ENCODE measurements around the gene FAM131B.
"Not testable (repeated sequence)": the region's sequence is repeated elsewhere in the genome, so short reads cannot be mapped to it uniquely, and the experiment has no call there.

Gene FAM131B

GRCh38 chr7:143362131-143363015, at the start of gene FAM131B:
TSS of gene FAM131B (minus strand) at chr7:143362713. CDS start at chr7:143362603, 110 bp downstream.
- no peak within 1 kb of the TSS for H3K9ac ChIP-seq (ENCODE audit: low read length)
- H3K27me3 ChIP-seq (ENCODE audit: control insufficient read depth in 1 of 2, insufficient read depth in 2 of 2, low read length in 2 of 2), result peaks cover 0 to 9% of the 10 kb centered on the region in 2 donors
- H3K4me1 ChIP-seq (ENCODE audit: insufficient read depth, low read length), result no peaks in the 10 kb centered on the region
- no peak within 1 kb of the TSS for H3K27ac ChIP-seq (ENCODE audit: low read depth, low read length)
- H3K4me3 ChIP-seq (ENCODE audit: low read depth in 1 of 2, low read length in 2 of 2), result peak within 1 kb of the TSS; percentile 65 to 77
- no peaks in the 10 kb centered on the region for H3K36me3 ChIP-seq (ENCODE audit: insufficient read depth, low read length)
- no peaks in the 10 kb centered on the region for H3K9me3 ChIP-seq (ENCODE audit: low read length)

GRCh38 chr7:143411976-143412708, 49.6 kb upstream of the FAM131B start:
- H3K4me3 ChIP-seq (ENCODE audit: low read depth in 1 of 2, low read length in 2 of 2), result no peak overlapping the region
- H3K27me3 ChIP-seq (ENCODE audit: control insufficient read depth in 1 of 2, insufficient read depth in 2 of 2, low read length in 2 of 2), result no peaks in the 10 kb centered on the region
- peaks cover 37% of the 10 kb centered on the region for H3K4me1 ChIP-seq (ENCODE audit: insufficient read depth, low read length)
- no peaks in the 10 kb centered on the region for H3K9me3 ChIP-seq (ENCODE audit: low read length)
- H3K27ac ChIP-seq (ENCODE audit: low read depth, low read length), result no peak overlapping the region
- H3K9ac ChIP-seq (ENCODE audit: low read length), result no peak overlapping the region
- no peaks in the 10 kb centered on the region for H3K36me3 ChIP-seq (ENCODE audit: insufficient read depth, low read length)

GRCh38 chr7:143410521-143411004, 48.0 kb upstream of the FAM131B start:
- Histone ChIP-seq H3K27ac (ENCODE audit: low read depth, low read length) (no peak overlapping the region), H3K9ac (ENCODE audit: low read length) (no peak overlapping the region)

GRCh38 chr7:143408686-143409561, 46.4 kb upstream of the FAM131B start, which contains the start of gene EPHA1:
TSS of gene EPHA1 (minus strand) at chr7:143408856. CDS start at chr7:143408805, 51 bp downstream.
- H3K9ac ChIP-seq (ENCODE audit: low read length), result no peak within 1 kb of the TSS
- H3K9me3 ChIP-seq (ENCODE audit: low read length), result no peaks in the 10 kb centered on the region
- H3K36me3 ChIP-seq (ENCODE audit: insufficient read depth, low read length), result no peaks in the 10 kb centered on the region
- H3K4me1 ChIP-seq (ENCODE audit: insufficient read depth, low read length), result peaks cover 29% of the 10 kb centered on the region
- H3K27ac ChIP-seq (ENCODE audit: low read depth, low read length), result no peak within 1 kb of the TSS
- H3K27me3 ChIP-seq (ENCODE audit: control insufficient read depth in 1 of 2, insufficient read depth in 2 of 2, low read length in 2 of 2), result no peaks in the 10 kb centered on the region
- no peak within 1 kb of the TSS for H3K4me3 ChIP-seq (ENCODE audit: low read depth in 1 of 2, low read length in 2 of 2)

More at GRCh38 chr7:143410521-143411004, 48.0 kb upstream of the FAM131B start:
- H3K4me3 ChIP-seq (ENCODE audit: low read depth in 1 of 2, low read length in 2 of 2), result no peak overlapping the region
- peaks cover 29% of the 10 kb centered on the region for H3K4me1 ChIP-seq (ENCODE audit: insufficient read depth, low read length)
- no peaks in the 10 kb centered on the region for H3K9me3 ChIP-seq (ENCODE audit: low read length)
- no peaks in the 10 kb centered on the region for H3K27me3 ChIP-seq (ENCODE audit: control insufficient read depth in 1 of 2, insufficient read depth in 2 of 2, low read length in 2 of 2)
- H3K36me3 ChIP-seq (ENCODE audit: insufficient read depth, low read length), result no peaks in the 10 kb centered on the region

GRCh38 chr7:143408252-143408685, 45.8 kb upstream of the FAM131B start:
- Histone ChIP-seq H3K4me3 (ENCODE audit: low read depth in 1 of 2, low read length in 2 of 2) (no peak overlapping the region), H3K4me1 (ENCODE audit: insufficient read depth, low read length) (peaks cover 29% of the 10 kb centered on the region), H3K9ac (ENCODE audit: low read length) (no peak overlapping the region), H3K27ac (ENCODE audit: low read depth, low read length) (no peak overlapping the region), H3K27me3 (ENCODE audit: control insufficient read depth in 1 of 2, insufficient read depth in 2 of 2, low read length in 2 of 2) (no peaks in the 10 kb centered on the region), H3K9me3 (ENCODE audit: low read length) (no peaks in the 10 kb centered on the region), H3K36me3 (ENCODE audit: insufficient read depth, low read length) (no peaks in the 10 kb centered on the region)

GRCh38 chr7:143407287-143408251, 45.1 kb upstream of the FAM131B start:
- Histone ChIP-seq H3K9me3 (ENCODE audit: low read length) (no peaks in the 10 kb centered on the region), H3K9ac (ENCODE audit: low read length) (no peak overlapping the region), H3K27me3 (ENCODE audit: control insufficient read depth in 1 of 2, insufficient read depth in 2 of 2, low read length in 2 of 2) (no peaks in the 10 kb centered on the region), H3K4me3 (ENCODE audit: low read depth in 1 of 2, low read length in 2 of 2) (no peak overlapping the region), H3K27ac (ENCODE audit: low read depth, low read length) (no peak overlapping the region), H3K4me1 (ENCODE audit: insufficient read depth, low read length) (peaks cover 29% of the 10 kb centered on the region), H3K36me3 (ENCODE audit: insufficient read depth, low read length) (no peaks in the 10 kb centered on the region)

- H3K27ac ChIP-seq (ENCODE audit: low read depth, low read length), result no peak overlapping the region
Observed at GRCh38 chr7:143406002-143406357, 43.5 kb upstream of the FAM131B start.

GRCh38 chr7:143405173-143406001, 42.9 kb upstream of the FAM131B start:
- Histone ChIP-seq H3K27ac (ENCODE audit: low read depth, low read length) (no peak overlapping the region), H3K4me1 (ENCODE audit: insufficient read depth, low read length) (peaks cover 13% of the 10 kb centered on the region)

More at GRCh38 chr7:143406002-143406357, 43.5 kb upstream of the FAM131B start:
- peaks cover 16% of the 10 kb centered on the region for H3K4me1 ChIP-seq (ENCODE audit: insufficient read depth, low read length)
- H3K36me3 ChIP-seq (ENCODE audit: insufficient read depth, low read length), result no peaks in the 10 kb centered on the region
- no peak overlapping the region for H3K4me3 ChIP-seq (ENCODE audit: low read depth in 1 of 2, low read length in 2 of 2)
- no peaks in the 10 kb centered on the region for H3K9me3 ChIP-seq (ENCODE audit: low read length)
- H3K27me3 ChIP-seq (ENCODE audit: control insufficient read depth in 1 of 2, insufficient read depth in 2 of 2, low read length in 2 of 2), result no peaks in the 10 kb centered on the region
- no peak overlapping the region for H3K9ac ChIP-seq (ENCODE audit: low read length)

GRCh38 chr7:143402233-143402632, 39.7 kb upstream of the FAM131B start:
- H3K4me3 ChIP-seq (ENCODE audit: low read depth in 1 of 2, low read length in 2 of 2); H3K27ac ChIP-seq (ENCODE audit: low read depth, low read length); H3K4me1 ChIP-seq (ENCODE audit: insufficient read depth, low read length): not testable (repeated sequence)

More at GRCh38 chr7:143405173-143406001, 42.9 kb upstream of the FAM131B start:
- H3K36me3 ChIP-seq (ENCODE audit: insufficient read depth, low read length), result no peaks in the 10 kb centered on the region
- no peak overlapping the region for H3K9ac ChIP-seq (ENCODE audit: low read length)
- H3K9me3 ChIP-seq (ENCODE audit: low read length), result no peaks in the 10 kb centered on the region
- H3K27me3 ChIP-seq (ENCODE audit: control insufficient read depth in 1 of 2, insufficient read depth in 2 of 2, low read length in 2 of 2), result no peaks in the 10 kb centered on the region
- no peak overlapping the region for H3K4me3 ChIP-seq (ENCODE audit: low read depth in 1 of 2, low read length in 2 of 2)

More at GRCh38 chr7:143402233-143402632, 39.7 kb upstream of the FAM131B start:
- not testable (repeated sequence) for H3K9ac ChIP-seq (ENCODE audit: low read length); H3K9me3 ChIP-seq (ENCODE audit: low read length); H3K36me3 ChIP-seq (ENCODE audit: insufficient read depth, low read length); H3K27me3 ChIP-seq (ENCODE audit: control insufficient read depth in 1 of 2, insufficient read depth in 2 of 2, low read length in 2 of 2)
